ENCODE results near the gene CIDEA.
"Not testable (repeated sequence)": the region's sequence is repeated elsewhere in the genome, so short reads cannot be mapped to it uniquely, and the experiment has no call there.

Gene CIDEA

GRCh38 chr18:12242658-12243260 lies 11.4 kb upstream of the CIDEA start:
- TF ChIP-seq TAF1 (IDR thresholded peaks at IDR 0.05; ENCODE audit: low read depth, low read length), result no peak
- TF ChIP-seq SPI1 (IDR thresholded peaks at IDR 0.05; ENCODE audit: low read depth, low read length), result no peak
- no peak for TF ChIP-seq PAX5 (IDR thresholded peaks at IDR 0.05; ENCODE audit: insufficient read depth, low read length, severe bottlenecking)
- TF ChIP-seq POLR2AphosphoS5 (IDR thresholded peaks at IDR 0.05; ENCODE audit: low read depth, low read length), result no peak
- no peak for TF ChIP-seq POU2F2 (IDR thresholded peaks at IDR 0.05; ENCODE audit: low read depth, low read length)
- no peak for TF ChIP-seq POLR2A (IDR thresholded peaks at IDR 0.05; ENCODE audit: low read depth, low read length)
- no peak for FAIRE-seq
- DNase-seq (ENCODE audit: insufficient read length, low spot score), result no peak

DNA sequence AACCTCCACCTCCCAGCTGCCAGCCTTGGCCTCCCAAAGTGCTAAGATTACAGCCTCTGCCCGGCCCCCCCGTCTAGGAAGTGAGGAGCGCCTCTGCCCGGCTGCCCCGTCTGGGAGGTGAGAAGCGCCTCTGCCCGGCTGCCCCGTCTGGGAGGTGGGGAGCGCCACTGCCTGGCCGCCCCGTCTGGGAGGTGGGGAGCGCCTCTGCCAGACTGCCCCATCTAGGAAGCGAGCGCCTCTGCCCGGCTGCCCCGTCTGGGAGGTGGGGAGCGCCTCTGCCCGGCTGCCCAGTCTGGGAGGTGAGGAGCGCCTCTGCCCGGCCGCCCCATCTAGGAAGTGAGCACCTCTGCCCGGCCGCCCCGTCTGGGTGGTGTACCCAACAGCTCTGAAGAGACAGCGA lies 10.9 kb upstream of the CIDEA start:
- not testable (repeated sequence) for DNase-seq (ENCODE audit: insufficient read length, low spot score); FAIRE-seq

DNA sequence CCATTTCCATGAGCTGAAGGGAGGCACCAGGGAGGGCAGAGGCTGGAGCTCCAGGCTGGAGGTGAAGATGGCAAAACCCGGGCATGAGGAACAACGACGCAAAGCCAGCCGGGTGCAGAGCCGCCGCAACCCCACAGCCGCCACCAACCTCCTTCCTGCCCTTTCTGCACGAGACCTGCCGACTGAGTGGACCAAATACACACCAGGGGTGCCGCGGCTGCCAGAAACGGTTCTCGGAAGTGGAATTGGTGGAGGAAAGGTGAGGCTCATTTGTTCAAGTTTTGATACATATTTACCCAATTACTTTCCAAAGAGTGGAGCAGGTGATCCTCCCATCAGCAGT lies 8.4 kb upstream of the CIDEA start:
- FAIRE-seq, result no peak
- TF ChIP-seq PAX5 (IDR thresholded peaks at IDR 0.05; ENCODE audit: insufficient read depth, low read length, severe bottlenecking) (no peak), POLR2AphosphoS5 (IDR thresholded peaks at IDR 0.05; ENCODE audit: low read depth, low read length) (no peak), TAF1 (IDR thresholded peaks at IDR 0.05; ENCODE audit: low read depth, low read length) (no peak), SPI1 (IDR thresholded peaks at IDR 0.05; ENCODE audit: low read depth, low read length) (no peak), POU2F2 (IDR thresholded peaks at IDR 0.05; ENCODE audit: low read depth, low read length) (no peak), POLR2A (IDR thresholded peaks at IDR 0.05; ENCODE audit: low read depth, low read length) (no peak)

GRCh38 chr18:12246849-12247808 lies 7.0 kb upstream of the CIDEA start:
- DNase-seq (ENCODE audit: insufficient read length, low spot score), result no peak
- TF ChIP-seq POLR2AphosphoS5 (IDR thresholded peaks at IDR 0.05; ENCODE audit: low read depth, low read length), result no peak
- TF ChIP-seq POLR2A (IDR thresholded peaks at IDR 0.05; ENCODE audit: low read depth, low read length), result no peak
- TF ChIP-seq POU2F2 (IDR thresholded peaks at IDR 0.05; ENCODE audit: low read depth, low read length), result no peak
- no peak for TF ChIP-seq TAF1 (IDR thresholded peaks at IDR 0.05; ENCODE audit: low read depth, low read length)
- no peak for TF ChIP-seq SPI1 (IDR thresholded peaks at IDR 0.05; ENCODE audit: low read depth, low read length)
- no peak for TF ChIP-seq PAX5 (IDR thresholded peaks at IDR 0.05; ENCODE audit: insufficient read depth, low read length, severe bottlenecking)
- no peak for FAIRE-seq

More for the DNA sequence above, 8.4 kb upstream of the CIDEA start:
- no peak for DNase-seq (ENCODE audit: insufficient read length, low spot score)

DNA sequence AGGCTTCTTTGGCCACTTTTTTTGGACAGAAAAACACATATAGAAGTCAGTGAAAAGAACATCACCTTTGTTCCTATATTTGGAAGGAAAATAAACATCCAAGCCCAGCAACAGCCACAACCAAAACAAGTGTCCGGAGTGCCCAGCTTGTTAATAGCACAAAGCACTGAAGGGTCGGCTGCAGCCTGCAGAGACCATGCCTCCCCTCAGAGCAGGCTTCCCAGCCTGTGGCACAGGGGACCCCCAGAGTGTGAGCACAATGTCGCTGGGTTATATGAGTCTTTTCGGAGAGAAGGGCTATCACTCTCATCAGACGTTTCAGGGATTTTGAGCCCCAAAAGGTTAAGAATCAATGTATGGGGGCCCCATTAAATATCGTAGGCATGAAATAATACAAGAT lies 6.2 kb upstream of the CIDEA start:
- TF ChIP-seq TAF1 (IDR thresholded peaks at IDR 0.05; ENCODE audit: low read depth, low read length) (no peak), SPI1 (IDR thresholded peaks at IDR 0.05; ENCODE audit: low read depth, low read length) (no peak), POLR2AphosphoS5 (IDR thresholded peaks at IDR 0.05; ENCODE audit: low read depth, low read length) (no peak), POU2F2 (IDR thresholded peaks at IDR 0.05; ENCODE audit: low read depth, low read length) (no peak)
- DNase-seq (ENCODE audit: insufficient read length, low spot score) (no peak), FAIRE-seq (no peak)

- TF ChIP-seq TAF1 (IDR thresholded peaks at IDR 0.05; ENCODE audit: low read depth, low read length), result no peak
- TF ChIP-seq SPI1 (IDR thresholded peaks at IDR 0.05; ENCODE audit: low read depth, low read length), result no peak
- no peak for TF ChIP-seq POLR2A (IDR thresholded peaks at IDR 0.05; ENCODE audit: low read depth, low read length)
- TF ChIP-seq POU2F2 (IDR thresholded peaks at IDR 0.05; ENCODE audit: low read depth, low read length), result no peak
- TF ChIP-seq PAX5 (IDR thresholded peaks at IDR 0.05; ENCODE audit: insufficient read depth, low read length, severe bottlenecking), result no peak
- TF ChIP-seq POLR2AphosphoS5 (IDR thresholded peaks at IDR 0.05; ENCODE audit: low read depth, low read length), result no peak
- no peak for FAIRE-seq
- DNase-seq (ENCODE audit: insufficient read length, low spot score), result no peak
Observed at GRCh38 chr18:12248926-12249720, 5.0 kb upstream of the CIDEA start.

DNA sequence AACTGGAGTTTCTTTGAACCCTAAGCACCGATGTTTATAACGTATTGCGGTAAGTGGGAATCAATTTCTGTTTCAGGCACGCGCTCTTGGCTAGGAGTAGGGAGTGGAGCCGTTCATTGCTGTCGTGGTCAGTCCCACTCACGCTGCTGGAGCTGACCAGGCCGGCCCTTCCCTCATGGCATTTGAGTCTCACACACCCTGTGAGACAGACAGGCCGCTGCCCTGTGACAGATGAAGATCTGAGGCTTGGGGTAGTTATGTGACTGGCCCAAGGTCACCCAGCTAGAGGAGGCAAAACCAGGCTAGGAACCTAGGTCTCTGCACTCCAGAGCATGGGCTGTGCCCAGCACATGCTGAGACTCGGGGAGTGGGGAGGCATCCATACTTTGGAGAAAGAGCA lies 2.9 kb upstream of the CIDEA start:
- FAIRE-seq (no peak), DNase-seq (ENCODE audit: insufficient read length, low spot score) (no peak)
- TF ChIP-seq PAX5 (IDR thresholded peaks at IDR 0.05; ENCODE audit: insufficient read depth, low read length, severe bottlenecking) (no peak), POLR2A (IDR thresholded peaks at IDR 0.05; ENCODE audit: low read depth, low read length) (no peak), POU2F2 (IDR thresholded peaks at IDR 0.05; ENCODE audit: low read depth, low read length) (no peak), POLR2AphosphoS5 (IDR thresholded peaks at IDR 0.05; ENCODE audit: low read depth, low read length) (no peak), SPI1 (IDR thresholded peaks at IDR 0.05; ENCODE audit: low read depth, low read length) (no peak), TAF1 (IDR thresholded peaks at IDR 0.05; ENCODE audit: low read depth, low read length) (no peak)

DNA sequence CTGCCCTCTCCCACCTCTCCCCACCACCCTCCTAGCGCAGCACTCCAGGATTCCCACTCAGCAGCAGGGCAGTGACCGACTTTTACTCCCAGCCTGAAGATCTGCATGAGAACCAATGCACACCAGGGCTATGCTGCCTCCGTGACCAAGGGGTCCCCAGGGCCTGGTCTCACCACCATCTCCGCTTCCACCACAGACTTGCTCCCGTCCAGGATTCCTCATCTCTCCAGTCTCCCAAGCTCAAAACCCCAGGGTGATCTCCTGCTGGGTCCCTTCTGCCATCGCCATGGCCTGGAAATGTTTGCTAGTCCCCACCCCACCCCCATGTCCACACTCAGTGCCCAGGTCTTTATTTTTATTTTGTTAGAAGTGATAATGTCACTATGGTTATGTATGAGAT lies 2.1 kb upstream of the CIDEA start:
- TF ChIP-seq PAX5 (IDR thresholded peaks at IDR 0.05; ENCODE audit: insufficient read depth, low read length, severe bottlenecking) (no peak), SPI1 (IDR thresholded peaks at IDR 0.05; ENCODE audit: low read depth, low read length) (no peak), POLR2AphosphoS5 (IDR thresholded peaks at IDR 0.05; ENCODE audit: low read depth, low read length) (no peak), POU2F2 (IDR thresholded peaks at IDR 0.05; ENCODE audit: low read depth, low read length) (no peak), POLR2A (IDR thresholded peaks at IDR 0.05; ENCODE audit: low read depth, low read length) (no peak)
- DNase-seq (ENCODE audit: insufficient read length, low spot score) (no peak), FAIRE-seq (no peak)

GRCh38 chr18:12253027-12253426 lies 1.1 kb upstream of the CIDEA start:
- TF ChIP-seq SPI1 (IDR thresholded peaks at IDR 0.05; ENCODE audit: low read depth, low read length) (no peak), POLR2AphosphoS5 (IDR thresholded peaks at IDR 0.05; ENCODE audit: low read depth, low read length) (no peak), POU2F2 (IDR thresholded peaks at IDR 0.05; ENCODE audit: low read depth, low read length) (no peak), TAF1 (IDR thresholded peaks at IDR 0.05; ENCODE audit: low read depth, low read length) (no peak), PAX5 (IDR thresholded peaks at IDR 0.05; ENCODE audit: insufficient read depth, low read length, severe bottlenecking) (no peak), POLR2A (IDR thresholded peaks at IDR 0.05; ENCODE audit: low read depth, low read length) (no peak)
- DNase-seq (ENCODE audit: insufficient read length, low spot score) (no peak), FAIRE-seq (no peak)

Data from GM12891 (cell line).